SH-SY5Y (cell line): Measurements from ENCODE around the gene RAB7A.

Experiments
- GATA2 ChIP-seq: IDR thresholded peaks from 2 replicates; pipeline ENCODE4 v1.6.1; 2011; ENCODE audit warnings: mild to moderate bottlenecking, low read depth, low read length
- GATA3 ChIP-seq: IDR thresholded peaks from 2 replicates; pipeline ENCODE4 v1.6.1; 2011; ENCODE audit warnings: low read depth, mild to moderate bottlenecking, low read length, moderate library complexity

GRCh38 chr3:128808672-128809071 lies 82.7 kb downstream of the RAB7A start:
- TF ChIP-seq GATA3 = no peak
- no peak for TF ChIP-seq GATA2
